Cardiac muscle cell (in vitro differentiated cells and primary cell): ENCODE measurements around the gene SLC16A2. TPM values are rescaled to one million over a fixed set of nuclear protein-coding genes. Genes with fewer than 3 reads are reported as not detected.

Experiments
- DNase-seq, 2 donors: peaks; one replicate each; pipeline versions ENCODE4 v3.0.0 to v3.0.0-alpha.2; 2010 to 2017; ENCODE audit warnings: low read depth in 1 of 2, low spot score in 1 of 2
- H3K27ac ChIP-seq: fragments of 200-600 bp; sonication (generic); 2 replicates; pipeline ENCODE4 v1.5.1; 2016
- H3K27me3 ChIP-seq: fragments of 200-600 bp; sonication (generic); 2 replicates; pipeline ENCODE4 v1.6.0; 2016; ENCODE audit warnings: control low read depth
- H3K36me3 ChIP-seq: fragments of 200-600 bp; sonication (generic); 2 replicates; pipeline ENCODE4 v1.5.1; 2016; ENCODE audit warnings: control low read depth
- H3K4me1 ChIP-seq: fragments of 200-600 bp; sonication (generic); 2 replicates; pipeline ENCODE4 v1.8.1; 2017; ENCODE audit warnings: low read depth, mild to moderate bottlenecking, mixed run types
- H3K4me3 ChIP-seq: fragments of 200-600 bp; sonication (generic); 2 replicates; pipeline ENCODE4 v1.5.1; 2016; ENCODE audit warnings: mild to moderate bottlenecking
- H3K9me3 ChIP-seq: fragments of 200-600 bp; sonication (generic); 2 replicates; pipeline ENCODE4 v1.5.1; 2017; ENCODE audit warnings: low read depth, mild to moderate bottlenecking, control low read depth
- polyA plus RNA-seq: library from polyadenylated mRNA; unstranded; fragments of >200 nt; fragmentation: Nextera tagmentation; extraction: Ambion mirVana; gene quantifications from 2 replicates; pipeline ENCODE4 v1.2.1, GENCODE V29; 2016
- total RNA-seq: library from RNA; depleted of rRNA; stranded (reverse); fragments of >200 nt; gene quantifications from 2 replicates; pipeline ENCODE4 v1.2.3, GENCODE V29; 2016
- TF ChIP-seq, protein P1 (sequence below): IDR thresholded peaks from 2 replicates; pipeline ENCODE4 v1.5.1; 2012; ENCODE audit warnings: low read depth, mild to moderate bottlenecking, low read length

SLC16A2 gene
- total and polyA plus RNA-seq, 2 experiments from 2014 or later = 8.7 to 14.5 TPM

DNA sequence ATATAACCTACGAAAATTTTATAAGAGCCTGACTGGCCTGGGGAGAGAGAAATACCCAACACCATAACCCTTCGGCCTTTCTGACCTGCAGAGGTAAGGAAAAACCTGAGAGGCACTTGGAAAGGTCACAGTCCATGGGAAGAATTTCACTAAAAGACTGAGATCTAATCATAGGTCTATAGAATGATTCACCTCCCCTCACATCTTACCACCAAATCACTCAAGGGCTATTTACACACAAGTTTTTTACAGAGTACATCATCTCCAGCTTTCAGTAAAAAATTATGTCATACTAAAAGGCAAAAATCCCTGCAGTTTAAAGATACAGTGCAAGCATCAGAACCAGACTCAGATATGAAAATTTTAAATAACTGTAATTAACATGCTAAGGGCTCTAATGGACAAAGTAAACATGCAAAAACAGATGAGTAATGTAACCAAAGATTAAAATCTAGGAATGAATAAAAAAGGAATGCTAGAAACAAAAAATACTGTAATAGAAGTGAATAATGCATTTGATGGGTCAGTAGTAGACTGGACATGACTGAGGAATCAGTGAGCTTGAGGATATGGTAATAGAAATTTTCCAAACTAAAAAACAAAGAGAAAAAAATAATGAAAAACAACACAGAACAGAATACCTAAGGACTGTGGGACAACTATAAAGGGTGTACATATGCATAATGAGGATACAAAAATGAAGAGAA lies 32.1 kb upstream of the SLC16A2 start:
- Histone ChIP-seq H3K27me3 (no peaks in the 10 kb centered on the region), H3K4me3 (no peak overlapping the region), H3K36me3 (no peaks in the 10 kb centered on the region), H3K27ac (no peak overlapping the region), H3K4me1 (no peaks in the 10 kb centered on the region), H3K9me3 (no peaks in the 10 kb centered on the region)
- DNase-seq = no peak
- TF ChIP-seq, protein P1, sequence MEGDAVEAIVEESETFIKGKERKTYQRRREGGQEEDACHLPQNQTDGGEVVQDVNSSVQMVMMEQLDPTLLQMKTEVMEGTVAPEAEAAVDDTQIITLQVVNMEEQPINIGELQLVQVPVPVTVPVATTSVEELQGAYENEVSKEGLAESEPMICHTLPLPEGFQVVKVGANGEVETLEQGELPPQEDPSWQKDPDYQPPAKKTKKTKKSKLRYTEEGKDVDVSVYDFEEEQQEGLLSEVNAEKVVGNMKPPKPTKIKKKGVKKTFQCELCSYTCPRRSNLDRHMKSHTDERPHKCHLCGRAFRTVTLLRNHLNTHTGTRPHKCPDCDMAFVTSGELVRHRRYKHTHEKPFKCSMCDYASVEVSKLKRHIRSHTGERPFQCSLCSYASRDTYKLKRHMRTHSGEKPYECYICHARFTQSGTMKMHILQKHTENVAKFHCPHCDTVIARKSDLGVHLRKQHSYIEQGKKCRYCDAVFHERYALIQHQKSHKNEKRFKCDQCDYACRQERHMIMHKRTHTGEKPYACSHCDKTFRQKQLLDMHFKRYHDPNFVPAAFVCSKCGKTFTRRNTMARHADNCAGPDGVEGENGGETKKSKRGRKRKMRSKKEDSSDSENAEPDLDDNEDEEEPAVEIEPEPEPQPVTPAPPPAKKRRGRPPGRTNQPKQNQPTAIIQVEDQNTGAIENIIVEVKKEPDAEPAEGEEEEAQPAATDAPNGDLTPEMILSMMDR = no peak

DNA sequence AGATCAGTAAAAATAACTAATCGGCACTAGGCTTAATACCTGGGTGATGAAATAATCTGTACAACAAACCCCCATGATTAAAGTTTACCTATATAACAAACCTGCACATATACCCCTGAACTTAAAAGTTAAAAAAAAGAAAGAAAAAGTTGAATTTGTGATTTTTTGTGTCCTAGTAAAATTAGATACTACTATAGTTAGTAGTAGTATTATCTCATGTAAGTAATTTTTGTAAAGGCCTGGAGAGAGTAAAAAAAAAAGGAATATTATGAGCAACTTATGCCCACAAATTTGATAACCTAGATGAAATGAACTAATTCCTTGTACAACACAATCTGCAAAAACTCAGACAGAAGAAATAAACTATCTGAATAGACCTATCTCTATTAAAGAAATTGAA lies 25.7 kb upstream of the SLC16A2 start:
- DNase-seq = no peak
- Histone ChIP-seq H3K27ac (no peak overlapping the region), H3K36me3 (no peaks in the 10 kb centered on the region), H3K27me3 (no peaks in the 10 kb centered on the region), H3K9me3 (no peaks in the 10 kb centered on the region), H3K4me1 (no peaks in the 10 kb centered on the region), H3K4me3 (no peak overlapping the region)
- TF ChIP-seq, protein P1 = no peak

DNA sequence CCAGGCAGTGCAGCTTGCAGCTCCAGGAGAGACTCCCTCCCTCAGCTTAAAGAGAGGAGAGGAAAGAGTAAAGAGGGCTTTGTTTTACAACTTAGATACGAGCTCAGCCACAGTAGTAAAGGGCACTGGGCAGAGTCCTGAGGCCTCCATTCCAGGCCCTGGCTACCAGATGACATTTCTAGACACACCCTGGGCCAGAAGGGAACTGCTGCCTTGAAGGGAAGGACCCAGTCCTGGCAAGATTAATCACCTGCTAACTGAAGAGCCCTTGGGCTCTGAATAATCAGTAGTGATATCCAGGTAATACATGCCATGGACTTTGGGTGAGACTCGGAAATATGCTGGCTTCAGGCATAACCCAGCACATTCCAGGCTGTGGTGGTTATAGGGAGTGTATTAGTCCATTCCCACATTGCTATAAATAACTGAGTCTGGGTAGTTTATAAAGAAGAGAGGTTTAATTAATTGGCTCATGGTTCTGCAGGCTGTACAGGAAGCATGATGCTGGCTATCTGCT lies 15.3 kb upstream of the SLC16A2 start:
- no peak overlapping the region for H3K4me3 ChIP-seq
- no peak overlapping the region for H3K27ac ChIP-seq
- H3K36me3 ChIP-seq = no peaks in the 10 kb centered on the region
- H3K4me1 ChIP-seq = no peaks in the 10 kb centered on the region
- no peak for DNase-seq
- TF ChIP-seq, protein P1 = no peak
- no peaks in the 10 kb centered on the region for H3K9me3 ChIP-seq
- no peaks in the 10 kb centered on the region for H3K27me3 ChIP-seq

DNA sequence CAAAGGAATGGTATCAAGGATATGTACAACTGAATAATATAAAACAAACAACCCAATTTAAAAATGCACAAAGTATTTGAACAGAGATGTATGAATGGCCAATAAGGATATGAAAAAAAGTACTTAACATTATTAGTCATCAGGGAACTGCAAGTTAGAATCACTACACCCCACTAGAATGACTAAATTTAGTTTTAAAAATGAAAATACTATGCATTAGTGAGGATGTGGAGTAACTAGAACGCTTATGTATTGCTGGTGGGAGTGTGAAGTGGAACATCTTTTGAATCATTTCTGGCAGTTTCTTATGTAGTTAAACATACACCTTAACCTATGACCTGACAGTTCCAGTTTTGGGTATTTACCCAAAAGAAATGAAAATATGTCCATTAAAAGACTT lies 13.0 kb upstream of the SLC16A2 start:
- H3K27ac ChIP-seq = no peak overlapping the region
- TF ChIP-seq, protein P1 = no peak
- no peaks in the 10 kb centered on the region for H3K27me3 ChIP-seq
- no peaks in the 10 kb centered on the region for H3K4me1 ChIP-seq
- H3K9me3 ChIP-seq = no peaks in the 10 kb centered on the region
- no peak overlapping the region for H3K4me3 ChIP-seq
- H3K36me3 ChIP-seq = no peaks in the 10 kb centered on the region
- no peak for DNase-seq

DNA sequence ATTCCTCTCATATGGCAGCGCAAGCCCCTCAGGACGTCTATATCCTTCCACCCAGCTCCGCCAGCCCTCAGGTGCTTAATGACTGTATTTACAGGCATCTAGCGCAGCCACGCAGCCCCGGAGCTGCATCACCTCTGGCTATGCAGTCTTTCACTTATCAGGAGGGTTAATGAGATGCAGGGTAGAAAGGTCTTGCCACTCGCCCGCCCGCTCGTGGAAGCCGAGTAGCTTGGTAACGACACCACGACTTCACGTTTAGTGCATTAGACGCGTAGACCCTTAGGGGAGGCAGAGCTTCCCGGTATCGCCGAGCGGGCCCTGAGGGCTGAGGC lies 1.5 kb upstream of the SLC16A2 start:
- peak in 1 of 2 donors; percentile 14 for DNase-seq
- H3K27ac ChIP-seq = no peak overlapping the region
- TF ChIP-seq, protein P1 = no peak
- H3K4me3 ChIP-seq = peak overlapping the region; percentile 40
- no peaks in the 10 kb centered on the region for H3K27me3 ChIP-seq
- H3K36me3 ChIP-seq = no peaks in the 10 kb centered on the region
- H3K4me1 ChIP-seq = no peaks in the 10 kb centered on the region
- no peaks in the 10 kb centered on the region for H3K9me3 ChIP-seq
